ENCODE results near the gene LRRC74B.

- TF ChIP-seq POLR2AphosphoS5 (IDR thresholded peaks at IDR 0.05; ENCODE audit: low read depth) (no peak), CREB1 (CRISPR knock-in tag; IDR thresholded peaks at IDR 0.05; ENCODE audit: low read depth) (no peak), EZH2 (IDR thresholded peaks at IDR 0.05; ENCODE audit: low read depth, unreplicated experiment) (no peak), REST (IDR thresholded peaks at IDR 0.05; ENCODE audit: unreplicated experiment) (no peak)
- TF ChIP-seq, protein P1, sequence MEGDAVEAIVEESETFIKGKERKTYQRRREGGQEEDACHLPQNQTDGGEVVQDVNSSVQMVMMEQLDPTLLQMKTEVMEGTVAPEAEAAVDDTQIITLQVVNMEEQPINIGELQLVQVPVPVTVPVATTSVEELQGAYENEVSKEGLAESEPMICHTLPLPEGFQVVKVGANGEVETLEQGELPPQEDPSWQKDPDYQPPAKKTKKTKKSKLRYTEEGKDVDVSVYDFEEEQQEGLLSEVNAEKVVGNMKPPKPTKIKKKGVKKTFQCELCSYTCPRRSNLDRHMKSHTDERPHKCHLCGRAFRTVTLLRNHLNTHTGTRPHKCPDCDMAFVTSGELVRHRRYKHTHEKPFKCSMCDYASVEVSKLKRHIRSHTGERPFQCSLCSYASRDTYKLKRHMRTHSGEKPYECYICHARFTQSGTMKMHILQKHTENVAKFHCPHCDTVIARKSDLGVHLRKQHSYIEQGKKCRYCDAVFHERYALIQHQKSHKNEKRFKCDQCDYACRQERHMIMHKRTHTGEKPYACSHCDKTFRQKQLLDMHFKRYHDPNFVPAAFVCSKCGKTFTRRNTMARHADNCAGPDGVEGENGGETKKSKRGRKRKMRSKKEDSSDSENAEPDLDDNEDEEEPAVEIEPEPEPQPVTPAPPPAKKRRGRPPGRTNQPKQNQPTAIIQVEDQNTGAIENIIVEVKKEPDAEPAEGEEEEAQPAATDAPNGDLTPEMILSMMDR (conservative IDR thresholded peaks at IDR 0.05; ENCODE audit: low read depth in 2 of 2): no peak
These were observed 28.9 kb upstream of the LRRC74B start for GRCh38 chr22:21016644-21017420.
